ENCODE results near the gene TTC39B.

TTC39B gene

GRCh38 chr9:15293084-15293483 lies 13.9 kb downstream of the TTC39B start:
- peaks cover 50% of the 10 kb centered on the region for H3K4me1 Mint-ChIP-seq (ENCODE audit: low read depth)
- H3K9me3 Mint-ChIP-seq = no peaks in the 10 kb centered on the region
- peak overlapping the region; percentile 85 for H3K27ac Mint-ChIP-seq
- no peak overlapping the region for H3K4me3 Mint-ChIP-seq
- DNase-seq (ENCODE audit: low spot score) = no peak
- no peaks in the 10 kb centered on the region for H3K27me3 Mint-ChIP-seq (ENCODE audit: low read depth)
- peaks cover 34% of the 10 kb centered on the region for H3K36me3 Mint-ChIP-seq (ENCODE audit: low read depth)

GRCh38 chr9:15289603-15290002 lies 17.4 kb downstream of the TTC39B start:
- H3K27ac Mint-ChIP-seq = no peak overlapping the region

GRCh38 chr9:15287309-15287708 lies 19.7 kb downstream of the TTC39B start:
- Mint-ChIP-seq H3K4me3 (no peak overlapping the region), H3K36me3 (ENCODE audit: low read depth) (peaks cover 14% of the 10 kb centered on the region), H3K27ac (no peak overlapping the region), H3K4me1 (ENCODE audit: low read depth) (peaks cover 17% of the 10 kb centered on the region), H3K27me3 (ENCODE audit: low read depth) (no peaks in the 10 kb centered on the region), H3K9me3 (peaks cover 3% of the 10 kb centered on the region)
- no peak for DNase-seq (ENCODE audit: low spot score)

More at GRCh38 chr9:15289603-15290002, 17.4 kb downstream of the TTC39B start:
- peaks cover 30% of the 10 kb centered on the region for H3K4me1 Mint-ChIP-seq (ENCODE audit: low read depth)
- peaks cover 27% of the 10 kb centered on the region for H3K36me3 Mint-ChIP-seq (ENCODE audit: low read depth)
- peaks cover 3% of the 10 kb centered on the region for H3K9me3 Mint-ChIP-seq
- H3K4me3 Mint-ChIP-seq = no peak overlapping the region
- no peak for DNase-seq (ENCODE audit: low spot score)
- no peaks in the 10 kb centered on the region for H3K27me3 Mint-ChIP-seq (ENCODE audit: low read depth)

- Mint-ChIP-seq H3K9me3 (peaks cover 3% of the 10 kb centered on the region), H3K27me3 (ENCODE audit: low read depth) (no peaks in the 10 kb centered on the region), H3K4me1 (ENCODE audit: low read depth) (peaks cover 14% of the 10 kb centered on the region), H3K27ac (no peak overlapping the region), H3K36me3 (ENCODE audit: low read depth) (peaks cover 12% of the 10 kb centered on the region), H3K4me3 (no peak overlapping the region)
- DNase-seq (ENCODE audit: low spot score) = no peak
Measured at GRCh38 chr9:15286161-15286821, 20.7 kb downstream of the TTC39B start.

GRCh38 chr9:15282567-15283285 lies 24.3 kb downstream of the TTC39B start:
- no peak overlapping the region for H3K4me3 Mint-ChIP-seq
- H3K27me3 Mint-ChIP-seq (ENCODE audit: low read depth) = no peaks in the 10 kb centered on the region
- no peak overlapping the region for H3K27ac Mint-ChIP-seq
- peaks cover 11% of the 10 kb centered on the region for H3K4me1 Mint-ChIP-seq (ENCODE audit: low read depth)
- H3K9me3 Mint-ChIP-seq = peaks cover 3% of the 10 kb centered on the region
- peaks cover 6% of the 10 kb centered on the region for H3K36me3 Mint-ChIP-seq (ENCODE audit: low read depth)
- DNase-seq (ENCODE audit: low spot score) = no peak

- Mint-ChIP-seq H3K27ac (no peak overlapping the region), H3K4me1 (ENCODE audit: low read depth) (peaks cover 5% of the 10 kb centered on the region), H3K4me3 (no peak overlapping the region), H3K36me3 (ENCODE audit: low read depth) (no peaks in the 10 kb centered on the region), H3K27me3 (ENCODE audit: low read depth) (no peaks in the 10 kb centered on the region), H3K9me3 (no peaks in the 10 kb centered on the region)
- no peak for DNase-seq (ENCODE audit: low spot score)
Measured at GRCh38 chr9:15280647-15281046, 26.4 kb downstream of the TTC39B start.

- DNase-seq (ENCODE audit: low spot score) = no peak
- H3K9me3 Mint-ChIP-seq = no peaks in the 10 kb centered on the region
- peaks cover 5% of the 10 kb centered on the region for H3K4me1 Mint-ChIP-seq (ENCODE audit: low read depth)
- H3K36me3 Mint-ChIP-seq (ENCODE audit: low read depth) = peaks cover 3% of the 10 kb centered on the region
- H3K4me3 Mint-ChIP-seq = no peak overlapping the region
- no peaks in the 10 kb centered on the region for H3K27me3 Mint-ChIP-seq (ENCODE audit: low read depth)
- H3K27ac Mint-ChIP-seq = no peak overlapping the region
Measured at GRCh38 chr9:15278839-15279238, 28.2 kb downstream of the TTC39B start.

GRCh38 chr9:15278091-15278687 lies 28.8 kb downstream of the TTC39B start:
- Mint-ChIP-seq H3K4me3 (no peak overlapping the region), H3K4me1 (ENCODE audit: low read depth) (peaks cover 10% of the 10 kb centered on the region), H3K36me3 (ENCODE audit: low read depth) (peaks cover 3% of the 10 kb centered on the region), H3K9me3 (no peaks in the 10 kb centered on the region), H3K27me3 (ENCODE audit: low read depth) (no peaks in the 10 kb centered on the region), H3K27ac (no peak overlapping the region)
- no peak for DNase-seq (ENCODE audit: low spot score)

- Mint-ChIP-seq H3K27ac (no peak overlapping the region), H3K9me3 (no peaks in the 10 kb centered on the region), H3K4me1 (ENCODE audit: low read depth) (peaks cover 11% of the 10 kb centered on the region), H3K36me3 (ENCODE audit: low read depth) (peaks cover 3% of the 10 kb centered on the region), H3K27me3 (ENCODE audit: low read depth) (no peaks in the 10 kb centered on the region), H3K4me3 (no peak overlapping the region)
- no peak for DNase-seq (ENCODE audit: low spot score)
Measured at GRCh38 chr9:15277400-15278090, 29.5 kb downstream of the TTC39B start.

GRCh38 chr9:15276328-15276938 lies 30.6 kb downstream of the TTC39B start:
- H3K9me3 Mint-ChIP-seq = no peaks in the 10 kb centered on the region
- peaks cover 3% of the 10 kb centered on the region for H3K36me3 Mint-ChIP-seq (ENCODE audit: low read depth)
- H3K27me3 Mint-ChIP-seq (ENCODE audit: low read depth) = no peaks in the 10 kb centered on the region
- H3K27ac Mint-ChIP-seq = no peak overlapping the region
- no peak overlapping the region for H3K4me3 Mint-ChIP-seq
- no peak for DNase-seq (ENCODE audit: low spot score)
- H3K4me1 Mint-ChIP-seq (ENCODE audit: low read depth) = peaks cover 11% of the 10 kb centered on the region

GRCh38 chr9:15274425-15274824 lies 32.6 kb downstream of the TTC39B start:
- H3K4me1 Mint-ChIP-seq (ENCODE audit: low read depth) = peaks cover 11% of the 10 kb centered on the region
- H3K27ac Mint-ChIP-seq = no peak overlapping the region
- no peak overlapping the region for H3K4me3 Mint-ChIP-seq

GRCh38 chr9:15272377-15272928 lies 34.6 kb downstream of the TTC39B start:
- Mint-ChIP-seq H3K4me3 (no peak overlapping the region), H3K9me3 (no peaks in the 10 kb centered on the region), H3K27ac (no peak overlapping the region), H3K27me3 (ENCODE audit: low read depth) (no peaks in the 10 kb centered on the region), H3K36me3 (ENCODE audit: low read depth) (peaks cover 11% of the 10 kb centered on the region), H3K4me1 (ENCODE audit: low read depth) (peaks cover 15% of the 10 kb centered on the region)
- DNase-seq (ENCODE audit: low spot score) = no peak

More at GRCh38 chr9:15274425-15274824, 32.6 kb downstream of the TTC39B start:
- Mint-ChIP-seq H3K36me3 (ENCODE audit: low read depth) (peaks cover 3% of the 10 kb centered on the region), H3K27me3 (ENCODE audit: low read depth) (no peaks in the 10 kb centered on the region), H3K9me3 (no peaks in the 10 kb centered on the region)
- DNase-seq (ENCODE audit: low spot score) = no peak

- no peak for DNase-seq (ENCODE audit: low spot score)
- Mint-ChIP-seq H3K4me3 (no peak overlapping the region), H3K9me3 (no peaks in the 10 kb centered on the region), H3K27ac (no peak overlapping the region), H3K36me3 (ENCODE audit: low read depth) (peaks cover 13% of the 10 kb centered on the region), H3K4me1 (ENCODE audit: low read depth) (peaks cover 15% of the 10 kb centered on the region), H3K27me3 (ENCODE audit: low read depth) (no peaks in the 10 kb centered on the region)
Measured at GRCh38 chr9:15271403-15271802, 35.6 kb downstream of the TTC39B start.
